GM21528 (cell line): ENCODE results near the gene KCNT1.

Experiments used
- ATAC-seq: cut with Tn5 transposase; IDR thresholded peaks from one replicate; pipeline ENCODE4 v1.9.1; 2021; ENCODE audit warnings: mild to moderate bottlenecking, moderate library complexity; ENCODE audit not compliant: unreplicated experiment, low FRiP score

KCNT1 gene

DNA sequence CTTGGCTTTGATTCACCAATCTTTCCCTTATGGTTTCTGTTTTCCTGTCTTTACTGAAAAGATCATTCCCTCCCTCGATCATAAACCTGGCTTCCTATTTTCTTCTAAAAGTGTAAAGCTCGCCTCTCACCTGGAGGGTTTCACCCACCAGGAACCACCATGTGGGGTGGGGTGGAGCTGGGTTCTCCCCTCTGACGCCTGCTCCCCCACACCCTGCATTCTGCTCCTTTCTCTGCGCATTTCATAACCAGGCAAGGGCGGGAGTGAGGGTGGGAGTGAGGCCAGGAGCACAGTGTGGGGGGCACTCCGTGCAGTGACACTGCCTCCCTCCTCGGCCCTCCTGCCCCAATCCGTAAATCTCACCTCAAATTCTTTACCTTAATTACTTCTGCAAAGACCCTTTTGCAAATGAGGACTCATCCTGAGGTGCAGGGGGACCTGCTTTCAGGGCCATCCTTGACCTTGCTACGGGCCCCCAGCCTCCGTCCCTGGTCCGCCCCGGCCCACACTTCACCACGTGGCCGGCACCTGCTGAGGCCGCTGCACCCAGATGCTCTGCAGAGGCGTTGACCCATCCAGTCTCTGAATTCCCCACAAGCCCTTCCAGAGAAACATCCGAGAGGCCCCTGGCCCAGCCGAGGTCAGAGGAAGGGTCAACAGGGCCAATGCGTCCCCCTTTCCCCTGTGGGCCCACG, 59.3 kb downstream of the KCNT1 start:
- ATAC-seq = no peak

GRCh38 chr9:135761845-135762168, 59.8 kb downstream of the KCNT1 start:
- no peak for ATAC-seq

- no peak for ATAC-seq
These were observed 60.9 kb downstream of the KCNT1 start for GRCh38 chr9:135762921-135763320.

DNA sequence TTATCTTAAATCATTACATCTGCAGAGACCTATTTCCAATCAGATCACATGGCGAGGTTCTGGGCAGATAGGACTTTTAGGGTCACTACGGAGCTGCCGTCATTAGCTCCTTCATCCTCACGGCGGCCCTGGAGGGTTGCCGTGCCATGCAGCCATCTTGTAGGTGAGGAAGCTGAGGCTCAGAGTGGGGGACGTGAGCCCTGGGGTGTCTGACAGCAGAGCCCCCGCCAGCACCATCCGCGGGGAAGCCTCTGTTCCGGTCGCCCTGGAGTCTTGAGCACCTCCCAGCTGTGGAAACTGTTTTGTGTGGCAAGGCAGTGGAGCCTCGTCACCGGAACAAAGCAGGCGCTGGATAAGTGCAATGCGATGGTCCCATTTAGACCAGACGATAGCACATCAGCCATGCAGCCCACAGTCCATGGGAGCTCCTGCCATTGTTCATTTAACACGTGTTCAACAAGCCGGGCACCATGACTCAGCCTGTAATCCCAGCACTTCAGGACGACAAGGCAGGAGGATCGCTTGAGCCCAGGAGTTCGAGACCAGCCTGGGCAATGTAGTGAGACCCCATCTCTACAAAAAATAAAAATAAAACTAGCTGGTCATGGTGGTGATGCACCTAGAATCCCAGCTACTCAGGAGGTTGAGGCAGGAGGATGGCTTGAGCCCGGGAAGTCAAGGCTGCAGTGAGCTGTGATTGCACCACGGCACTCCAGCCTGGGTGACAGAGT, 61.9 kb downstream of the KCNT1 start:
- ATAC-seq = no peak

DNA sequence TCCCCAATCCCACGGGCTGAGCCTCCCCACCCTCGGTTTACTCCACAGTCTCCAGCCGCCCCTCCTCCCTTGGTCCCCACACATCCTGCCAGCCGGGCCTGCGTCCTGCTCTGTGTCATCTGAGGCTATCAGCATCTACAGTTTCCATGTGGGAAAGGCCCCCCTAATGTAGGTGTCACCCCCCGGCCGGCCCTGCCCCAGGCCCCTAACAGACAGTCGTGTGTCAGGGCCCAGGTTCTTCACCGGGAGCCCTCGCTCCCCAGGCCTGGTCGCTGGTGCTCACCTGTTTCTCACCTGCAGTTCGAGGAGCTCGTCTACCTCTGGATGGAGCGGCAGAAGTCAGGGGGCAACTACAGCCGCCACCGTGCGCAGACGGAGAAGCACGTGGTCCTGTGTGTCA, 62.7 kb downstream of the KCNT1 start:
- no peak for ATAC-seq

DNA sequence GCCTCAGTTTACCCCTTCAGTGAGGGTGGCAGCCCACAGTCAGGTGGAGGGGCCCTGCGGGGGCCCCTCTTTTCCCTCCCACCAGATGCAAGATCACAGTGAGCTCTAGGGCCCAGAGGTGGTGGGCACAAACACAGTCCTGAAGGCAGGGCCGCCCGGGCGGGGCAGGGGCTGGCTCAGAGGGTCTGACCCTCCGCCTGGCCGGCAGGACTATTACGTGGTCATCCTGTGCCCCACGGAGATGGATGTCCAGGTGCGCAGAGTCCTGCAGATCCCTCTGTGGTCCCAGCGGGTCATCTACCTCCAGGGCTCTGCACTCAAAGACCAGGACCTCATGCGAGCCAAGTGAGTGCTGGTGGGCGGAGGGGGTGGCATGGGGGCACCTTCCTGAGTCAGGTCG, 63.4 kb downstream of the KCNT1 start:
- no peak for ATAC-seq

GRCh38 chr9:135766251-135766650, 64.3 kb downstream of the KCNT1 start:
- no peak for ATAC-seq

DNA sequence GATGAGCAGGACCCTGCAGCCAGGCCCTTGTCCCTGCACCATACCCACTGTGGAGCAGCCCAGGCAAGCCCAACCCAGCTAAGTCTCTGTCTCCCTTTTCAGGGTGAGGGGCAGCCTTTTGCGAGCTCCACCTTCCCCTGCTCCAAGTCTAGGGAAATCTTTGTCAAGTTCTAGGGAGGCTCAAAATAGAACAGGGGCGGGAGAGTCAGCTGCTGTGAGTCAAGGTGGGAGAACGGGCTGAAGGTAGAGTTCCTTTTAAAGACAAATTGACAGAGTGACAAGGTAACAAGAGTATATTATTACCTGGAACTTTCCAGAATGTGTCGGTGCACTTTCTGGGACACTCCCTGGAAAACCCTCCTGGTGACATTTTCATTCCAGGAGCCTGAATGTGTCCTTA, 64.7 kb downstream of the KCNT1 start:
- ATAC-seq = no peak

DNA sequence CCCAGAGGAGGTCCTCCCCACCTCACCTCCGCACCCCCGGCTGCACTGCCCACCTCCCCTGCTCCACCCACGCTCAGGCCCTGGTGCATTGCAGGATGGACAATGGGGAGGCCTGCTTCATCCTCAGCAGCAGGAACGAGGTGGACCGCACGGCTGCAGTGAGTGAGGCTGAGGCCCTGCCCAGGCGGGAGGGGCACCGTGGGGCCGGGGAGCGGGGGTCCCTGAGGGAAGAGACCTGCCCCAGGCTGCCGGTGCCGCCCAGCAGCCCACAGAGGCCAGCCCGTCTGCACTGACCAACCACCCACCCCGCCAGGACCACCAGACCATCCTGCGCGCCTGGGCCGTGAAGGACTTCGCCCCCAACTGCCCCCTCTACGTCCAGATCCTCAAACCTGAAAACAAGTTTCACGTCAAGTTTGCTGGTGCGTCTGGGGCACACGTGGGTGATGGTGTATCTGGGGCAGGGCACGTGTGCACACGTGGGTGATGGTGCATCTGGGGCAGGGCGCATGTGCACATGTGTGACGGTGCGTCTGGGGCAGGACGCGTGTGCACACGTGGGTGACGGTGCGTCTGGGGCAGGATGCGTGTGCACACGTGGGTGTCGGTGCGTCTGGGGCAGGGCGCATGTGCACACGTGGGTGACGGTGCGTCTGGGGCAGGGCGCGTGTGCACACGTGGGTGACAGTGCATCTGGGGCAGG, 66.7 kb downstream of the KCNT1 start:
- no peak for ATAC-seq

GRCh38 chr9:135769489-135770202, 67.7 kb downstream of the KCNT1 start:
- no peak for ATAC-seq

- ATAC-seq = no peak
These were observed 68.2 kb downstream of the KCNT1 start for GRCh38 chr9:135770203-135770535.

DNA sequence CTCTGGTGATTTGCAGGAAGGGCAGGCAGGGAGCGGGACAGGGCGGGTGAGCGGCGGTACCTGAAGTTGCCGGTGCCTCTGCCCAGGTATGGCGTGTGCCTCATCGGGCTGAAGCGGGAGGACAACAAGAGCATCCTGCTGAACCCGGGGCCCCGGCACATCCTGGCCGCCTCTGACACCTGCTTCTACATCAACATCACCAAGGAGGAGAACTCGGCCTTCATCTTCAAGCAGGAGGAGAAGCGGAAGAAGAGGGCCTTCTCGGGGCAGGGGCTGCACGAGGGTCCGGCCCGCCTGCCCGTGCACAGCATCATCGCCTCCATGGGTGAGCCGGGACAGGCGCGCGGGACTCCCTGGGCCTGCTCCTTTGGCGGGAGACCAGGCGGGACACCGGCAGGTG, 68.8 kb downstream of the KCNT1 start:
- no peak for ATAC-seq

GRCh38 chr9:135771401-135772051, 69.5 kb downstream of the KCNT1 start:
- ATAC-seq = no peak

GRCh38 chr9:135772056-135772646, 70.2 kb downstream of the KCNT1 start:
- no peak for ATAC-seq

DNA sequence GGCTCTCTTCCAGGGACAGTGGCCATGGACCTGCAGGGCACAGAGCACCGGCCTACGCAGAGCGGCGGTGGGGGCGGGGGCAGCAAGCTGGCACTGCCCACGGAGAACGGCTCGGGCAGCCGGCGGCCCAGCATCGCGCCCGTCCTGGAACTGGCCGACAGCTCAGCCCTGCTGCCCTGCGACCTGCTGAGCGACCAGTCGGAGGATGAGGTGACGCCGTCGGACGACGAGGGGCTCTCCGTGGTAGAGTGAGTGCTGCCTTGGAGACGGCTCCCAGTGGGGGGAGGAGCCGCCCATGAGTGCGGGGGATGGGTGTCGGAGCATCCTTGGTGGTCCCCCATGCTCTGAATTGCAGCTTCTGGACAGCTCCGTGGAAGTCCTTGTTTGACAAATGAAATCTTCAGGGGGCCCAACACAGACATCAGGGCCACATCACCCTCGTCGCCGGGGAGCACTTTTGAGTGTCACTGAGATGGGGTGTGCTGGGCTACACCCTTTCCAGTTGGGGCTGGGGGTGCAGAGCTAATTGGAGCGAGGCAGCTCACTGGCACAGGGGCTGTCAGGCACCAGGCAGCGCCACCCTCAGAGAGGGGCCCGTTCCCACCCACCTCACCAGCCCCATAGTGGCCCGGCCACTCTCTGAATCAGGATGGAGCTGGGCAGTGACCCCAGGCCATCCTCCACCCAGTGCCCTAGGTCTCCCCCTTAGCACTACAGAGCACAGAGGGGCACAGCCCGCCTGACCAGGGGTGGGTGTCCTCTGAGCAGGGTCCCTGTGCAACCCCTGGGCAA, 70.9 kb downstream of the KCNT1 start:
- ATAC-seq = no peak

- no peak for ATAC-seq
These were observed 71.7 kb downstream of the KCNT1 start for GRCh38 chr9:135773530-135774238.

GRCh38 chr9:135774239-135774747, 72.3 kb downstream of the KCNT1 start:
- ATAC-seq = no peak

DNA sequence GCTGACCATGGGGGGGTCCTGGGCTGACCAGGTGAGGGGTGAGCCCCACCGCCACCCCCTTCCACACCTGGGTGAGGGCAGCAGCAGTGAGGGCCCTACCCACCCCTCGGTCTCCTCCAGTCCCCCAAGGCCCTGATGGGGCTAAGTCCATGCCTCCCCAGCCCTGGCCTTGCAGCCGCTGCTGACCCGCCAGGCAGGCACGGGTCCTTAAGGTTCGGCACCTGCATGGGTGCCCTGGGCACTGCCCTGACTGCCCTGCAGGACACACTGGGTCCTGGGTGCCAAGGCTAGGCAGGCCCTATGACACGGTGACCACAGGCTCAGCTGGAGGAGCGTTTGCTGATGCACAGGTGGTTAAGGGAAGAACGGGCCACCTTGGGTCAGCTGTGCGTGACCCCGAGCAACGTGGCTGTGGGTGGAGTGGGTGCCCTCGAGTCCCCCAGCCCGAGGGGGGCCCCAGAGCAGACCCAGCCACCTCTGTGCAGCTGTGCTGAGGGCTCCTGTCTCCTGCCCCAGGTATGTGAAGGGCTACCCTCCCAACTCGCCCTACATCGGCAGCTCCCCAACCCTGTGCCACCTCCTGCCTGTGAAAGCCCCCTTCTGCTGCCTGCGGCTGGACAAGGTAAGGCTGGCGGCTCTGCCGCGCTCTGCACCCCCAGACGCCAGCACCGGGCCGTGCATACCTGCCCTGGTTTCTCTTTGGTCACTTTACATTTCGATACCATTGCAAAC, 73.0 kb downstream of the KCNT1 start:
- ATAC-seq = no peak
